Islet of Langerhans (tissue), 1 donor: ENCODE measurements around the gene C7orf57.
"Not testable (repeated sequence)": the region's sequence is repeated elsewhere in the genome, so short reads cannot be mapped to it uniquely, and the experiment has no call there.

Experiments used
- FAIRE-seq: peaks from one replicate; lab custom pipeline; 2011; peaks lifted over from hg19 to GRCh38; lab: Jason Lieb, UNC

The C7orf57 gene

DNA sequence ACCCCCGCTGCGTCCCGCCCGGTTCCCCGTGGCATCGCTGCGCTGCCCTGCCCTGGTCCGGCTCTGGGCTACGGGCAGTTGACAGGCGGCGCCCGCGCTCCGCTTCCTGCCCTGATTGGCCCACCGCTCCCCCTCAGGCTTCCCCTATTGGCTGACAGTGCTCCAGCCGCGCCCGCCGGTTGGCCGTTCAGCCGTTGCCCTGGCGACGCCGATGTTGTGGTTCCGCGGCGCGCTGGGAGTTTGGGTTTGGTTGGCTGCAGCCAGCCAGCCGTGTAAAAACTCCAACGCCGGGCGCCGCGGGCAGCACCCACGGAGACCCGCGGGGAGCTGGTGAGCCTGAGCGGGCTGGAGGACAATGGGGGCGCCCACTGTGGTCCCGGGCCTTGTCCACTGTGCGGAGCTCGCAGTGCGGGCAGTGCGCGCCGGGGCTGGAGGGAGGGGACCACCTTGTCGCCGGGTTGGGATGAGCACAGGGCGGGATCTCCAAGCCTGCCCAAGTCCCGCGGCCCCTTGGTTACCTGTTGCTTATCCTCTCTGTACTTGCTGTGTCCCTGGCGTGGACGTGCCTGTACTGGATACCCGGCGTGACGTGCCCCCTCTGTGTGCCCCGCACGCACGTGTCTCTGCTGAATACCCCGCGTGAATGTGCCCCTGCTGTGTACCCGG is at the start of gene C7orf57:
Gene C7orf57 (plus strand): TSS at position 243 of the 666 bp plus-strand sequence. CDS start 766 bp downstream, outside the sequence.
- peak; percentile 55 for FAIRE-seq

- no peak for FAIRE-seq
Measured at GRCh38 chr7:47988496-47989386, 46.6 kb upstream of the C7orf57 start.

- FAIRE-seq = not testable (repeated sequence)
Measured at GRCh38 chr7:47989607-47990400, 45.5 kb upstream of the C7orf57 start.

- FAIRE-seq = no peak
Measured at GRCh38 chr7:47990592-47990991, 44.8 kb upstream of the C7orf57 start.

DNA sequence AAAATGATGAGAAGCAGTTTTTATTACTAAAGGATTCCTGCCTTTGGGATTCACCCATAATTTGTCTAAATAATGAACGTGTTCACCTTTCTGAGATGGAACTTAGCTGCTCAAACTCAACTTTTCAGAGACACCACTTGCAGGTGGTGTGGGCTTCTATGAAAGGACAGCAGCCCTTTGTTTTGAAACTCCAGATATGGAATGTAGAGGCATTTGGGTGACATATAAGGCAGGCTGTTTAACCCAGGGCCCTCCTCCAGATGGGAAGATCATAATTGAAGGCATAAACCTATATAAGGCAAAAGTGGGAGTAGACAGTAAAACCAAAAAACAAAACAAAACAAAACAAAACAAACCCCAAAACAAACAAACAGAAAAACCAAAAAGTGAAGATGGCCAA is 44.1 kb upstream of the C7orf57 start:
- FAIRE-seq = no peak

- no peak for FAIRE-seq
Measured at GRCh38 chr7:47991741-47992311, 43.5 kb upstream of the C7orf57 start.

DNA sequence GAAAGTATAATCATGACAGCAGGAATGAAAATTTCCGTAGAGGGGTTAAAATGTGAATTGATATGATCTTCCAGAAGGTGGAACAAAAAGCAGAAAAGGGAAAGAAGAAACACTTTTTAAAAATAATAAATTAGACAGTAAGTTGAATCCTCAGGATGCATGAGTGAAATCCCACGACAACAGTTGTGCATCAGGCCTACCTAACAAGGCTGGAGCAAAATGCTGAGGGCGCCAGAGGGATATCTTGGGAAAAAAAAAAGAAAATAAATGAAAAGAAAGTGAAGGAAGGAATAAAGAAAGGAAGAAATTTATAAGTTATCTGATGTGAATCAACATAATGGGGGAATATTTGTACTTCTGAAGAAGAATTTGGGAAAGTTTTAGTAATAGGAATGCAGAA is 42.9 kb upstream of the C7orf57 start:
- no peak for FAIRE-seq

- FAIRE-seq = no peak
Measured at GRCh38 chr7:47999413-47999812, 35.9 kb upstream of the C7orf57 start.

- FAIRE-seq = not testable (repeated sequence)
Measured at GRCh38 chr7:48000164-48000563, 35.2 kb upstream of the C7orf57 start.

- FAIRE-seq = no peak
Measured at GRCh38 chr7:48004032-48004431, 31.3 kb upstream of the C7orf57 start.

DNA sequence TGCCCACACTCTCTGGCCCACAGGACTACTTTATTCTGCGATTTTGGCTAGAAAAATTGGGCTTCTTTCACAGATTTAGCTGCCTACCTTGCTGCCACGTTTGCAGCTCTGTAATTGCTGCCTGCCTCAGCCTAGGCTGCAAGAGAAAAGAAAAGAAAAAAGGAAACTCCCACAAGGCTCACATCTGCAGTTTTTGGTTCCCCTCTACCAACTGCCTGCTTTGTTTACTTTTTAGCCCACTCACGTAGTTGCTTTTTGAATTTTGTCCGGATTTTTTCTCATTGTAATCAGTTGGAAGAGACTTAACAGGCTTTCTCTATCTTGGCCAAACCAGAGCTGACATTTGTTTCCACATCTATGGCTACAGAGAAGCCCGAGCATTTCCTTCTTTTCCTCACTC is 30.7 kb upstream of the C7orf57 start:
- no peak for FAIRE-seq

DNA sequence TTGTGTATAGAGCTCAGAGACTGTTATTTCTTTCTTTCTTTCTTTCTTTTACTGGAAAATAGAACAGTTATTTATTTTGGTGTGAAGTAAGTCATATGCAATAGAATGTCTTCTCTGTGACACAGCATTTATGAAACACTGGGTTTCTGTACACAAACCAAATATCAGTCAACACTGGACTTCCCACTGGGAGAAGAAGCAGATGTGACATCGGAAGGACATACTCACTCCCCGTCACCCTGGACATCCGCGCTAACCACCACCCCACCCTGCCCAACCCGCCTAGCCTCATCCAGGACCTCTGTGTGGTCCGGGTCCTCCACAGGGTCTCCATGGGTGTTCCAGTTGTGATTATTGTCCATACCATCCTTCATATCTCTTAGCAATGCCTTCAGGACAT is 28.5 kb upstream of the C7orf57 start:
- no peak for FAIRE-seq

DNA sequence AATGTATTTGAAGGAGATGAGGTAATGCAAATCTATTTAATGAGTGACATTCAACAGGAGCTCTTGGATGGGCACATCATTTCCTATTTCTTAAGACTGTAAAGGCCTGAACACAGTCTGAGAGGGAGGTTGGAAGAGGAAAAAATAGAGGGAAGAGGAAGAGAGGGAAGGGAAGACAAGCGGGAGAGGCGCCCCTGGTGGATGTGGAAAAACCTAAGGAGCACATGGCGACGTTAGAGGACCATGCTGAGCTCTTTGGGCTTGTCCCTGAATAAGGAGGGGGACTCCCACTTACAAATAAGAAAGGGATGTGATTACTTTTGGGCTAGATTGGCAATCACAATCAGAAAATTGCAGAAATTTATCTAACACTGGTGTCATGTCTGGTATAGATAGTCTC is 26.1 kb upstream of the C7orf57 start:
- FAIRE-seq = no peak

- no peak for FAIRE-seq
Measured at GRCh38 chr7:48009954-48010353, 25.4 kb upstream of the C7orf57 start.

DNA sequence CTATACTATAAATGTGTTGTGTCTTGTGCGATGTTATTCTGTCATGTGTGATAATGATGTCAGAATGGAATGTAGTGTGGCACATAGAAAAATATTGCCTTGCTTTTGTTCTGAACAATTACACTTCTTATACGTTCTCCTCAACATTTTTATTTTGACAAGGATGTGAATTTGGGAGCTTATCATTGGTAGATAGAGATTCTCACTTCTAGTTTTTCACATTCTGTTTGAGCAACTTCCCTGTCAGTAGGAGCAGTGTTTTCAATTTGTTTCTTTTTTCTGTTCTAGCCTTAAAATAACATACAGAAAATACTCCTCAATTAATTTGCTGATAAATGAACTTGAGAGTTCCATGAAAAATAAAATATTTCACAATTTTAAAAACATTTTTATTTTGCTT is 24.0 kb upstream of the C7orf57 start:
- no peak for FAIRE-seq

DNA sequence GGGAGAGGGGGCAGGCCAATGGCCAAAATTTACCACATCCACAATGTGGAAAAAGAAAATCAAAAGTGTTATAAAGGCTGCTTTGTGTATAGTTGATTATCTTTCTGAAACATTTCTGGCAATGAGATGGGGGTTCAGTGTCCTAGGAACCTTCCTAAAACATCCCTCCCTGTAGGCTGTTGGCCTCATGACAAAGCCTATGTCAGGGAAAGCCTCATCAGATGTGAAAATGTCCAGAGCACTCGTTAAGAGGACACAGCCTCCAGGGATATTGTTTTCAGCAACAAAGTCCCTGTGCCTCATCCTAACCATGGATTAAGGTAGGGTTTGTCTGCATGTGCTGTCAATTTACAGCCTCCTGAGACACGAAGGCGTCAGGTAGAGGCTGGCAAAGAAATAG is 23.4 kb upstream of the C7orf57 start:
- FAIRE-seq = no peak

DNA sequence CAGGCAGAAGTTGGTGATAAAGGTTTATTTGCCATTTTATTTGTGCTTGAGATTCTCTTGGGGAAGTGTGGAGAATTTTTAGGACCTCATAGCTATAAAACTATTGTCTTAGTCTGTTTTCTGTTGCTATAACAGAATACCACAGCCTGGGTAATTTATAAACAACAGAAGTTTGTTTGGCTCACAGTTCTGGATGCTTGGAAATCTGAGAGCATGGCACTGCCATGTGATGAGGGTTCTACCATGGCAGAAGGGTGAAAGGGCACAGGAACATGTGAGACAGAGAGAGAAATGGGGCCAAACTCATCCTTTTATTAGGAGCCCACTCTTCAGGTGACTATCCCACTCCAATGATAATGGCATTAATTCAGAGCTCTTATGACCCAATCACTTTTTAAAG is 18.7 kb upstream of the C7orf57 start:
- no peak for FAIRE-seq

GRCh38 chr7:48017674-48018073 is 17.7 kb upstream of the C7orf57 start:
- no peak for FAIRE-seq

- FAIRE-seq = no peak
Measured at GRCh38 chr7:48025624-48026023, 9.7 kb upstream of the C7orf57 start.

DNA sequence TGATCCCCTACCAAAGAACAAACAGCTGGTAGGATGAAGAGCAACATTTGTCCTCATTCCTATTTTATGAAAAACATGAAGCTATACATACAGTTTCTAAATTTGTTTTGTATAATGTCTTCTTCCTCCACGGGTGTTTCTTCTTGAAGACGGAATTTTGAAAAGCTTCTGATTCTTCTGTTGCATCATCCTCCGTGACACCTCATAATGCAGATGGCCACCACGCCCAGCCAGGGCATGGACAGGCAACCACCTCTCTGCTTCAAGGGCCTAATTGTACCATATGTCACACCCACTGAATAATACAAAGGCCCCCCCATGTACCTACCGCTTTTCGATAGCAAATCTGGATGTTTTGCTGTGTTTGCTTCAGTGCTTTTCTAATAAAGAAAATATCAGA is 6.4 kb upstream of the C7orf57 start, which contains the start of gene SUN3:
Gene SUN3 (minus strand): TSS at position 170 of the 400 bp plus-strand sequence. CDS start 169 bp downstream, at position 1.
- FAIRE-seq = no peak

GRCh38 chr7:48031111-48031510 is 4.2 kb upstream of the C7orf57 start:
- no peak for FAIRE-seq

DNA sequence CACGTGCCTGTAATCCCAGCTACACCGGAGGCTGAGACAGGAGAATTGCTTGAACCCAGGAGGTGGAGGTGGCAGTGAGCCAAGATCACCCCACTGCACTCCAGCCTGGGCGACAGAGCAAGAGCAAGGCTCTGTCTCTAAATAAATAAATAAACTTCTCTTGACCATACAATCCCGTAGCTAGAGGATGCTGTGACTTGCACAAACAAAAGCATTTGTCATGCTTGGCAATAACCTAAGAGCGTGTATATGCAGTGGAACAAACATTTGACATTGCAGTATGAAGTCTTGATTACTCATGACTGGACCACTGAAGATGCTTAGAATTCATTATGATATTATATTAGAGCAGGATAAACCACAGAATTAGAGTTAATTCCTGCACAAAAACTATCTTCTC is 1.4 kb upstream of the C7orf57 start:
- no peak for FAIRE-seq
